Stimulated activated CD8-positive, alpha-beta memory T cell treated with anti-CD3 and anti-CD28 coated beads, Interleukin-15, amount 100 ng/mL, for 1 hour (primary cell): Measurements from ENCODE around the gene DSE.

Source experiments
- DNase-seq: peaks from one replicate; pipeline ENCODE4 v3.0.0-alpha.2; 2020; ENCODE audit warnings: low read depth

Gene DSE

GRCh38 chr6:116387374-116387773 is 16.6 kb downstream of the DSE start:
- no peak for DNase-seq

- DNase-seq: no peak
These were observed 18.2 kb downstream of the DSE start for GRCh38 chr6:116388924-116389323.

DNA sequence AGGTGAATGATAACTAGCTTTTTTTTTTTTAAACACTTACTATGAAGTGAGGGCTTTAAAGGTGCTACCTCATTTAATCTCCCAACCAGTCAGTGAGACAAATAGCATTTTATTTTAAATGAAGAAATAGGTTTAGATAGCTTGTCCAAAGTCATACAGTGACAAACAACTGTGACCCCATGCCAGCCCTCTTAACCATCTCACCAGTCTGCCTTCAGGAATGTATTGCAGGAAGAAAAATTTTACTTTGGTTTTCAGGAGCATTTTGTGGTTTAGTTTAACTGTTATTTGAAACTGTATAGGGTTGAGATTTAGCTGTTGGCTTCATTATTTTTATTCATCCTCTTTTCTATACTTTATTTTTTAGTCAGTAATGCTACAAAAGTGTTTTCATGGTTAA is 18.6 kb downstream of the DSE start:
- no peak for DNase-seq

DNA sequence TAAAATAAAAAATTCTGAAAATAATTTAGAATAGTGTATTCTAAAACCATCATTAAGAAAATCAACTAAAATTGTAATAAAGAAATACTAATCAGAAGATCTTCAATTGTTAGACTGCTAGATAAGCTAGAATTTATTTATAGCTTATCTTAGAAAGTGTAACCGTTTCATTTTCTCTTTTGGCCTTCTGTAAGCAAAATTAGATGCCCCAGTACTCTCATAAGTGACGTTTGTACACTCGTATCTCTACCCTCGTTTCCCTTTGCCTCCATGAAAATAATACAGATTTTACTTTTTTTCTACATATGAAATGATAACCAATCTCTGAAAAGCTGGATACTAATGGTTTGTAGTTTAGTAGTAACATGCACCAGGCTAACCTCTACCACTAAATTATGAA is 19.8 kb downstream of the DSE start:
- no peak for DNase-seq

GRCh38 chr6:116392132-116393013 is 21.6 kb downstream of the DSE start:
- no peak for DNase-seq

DNA sequence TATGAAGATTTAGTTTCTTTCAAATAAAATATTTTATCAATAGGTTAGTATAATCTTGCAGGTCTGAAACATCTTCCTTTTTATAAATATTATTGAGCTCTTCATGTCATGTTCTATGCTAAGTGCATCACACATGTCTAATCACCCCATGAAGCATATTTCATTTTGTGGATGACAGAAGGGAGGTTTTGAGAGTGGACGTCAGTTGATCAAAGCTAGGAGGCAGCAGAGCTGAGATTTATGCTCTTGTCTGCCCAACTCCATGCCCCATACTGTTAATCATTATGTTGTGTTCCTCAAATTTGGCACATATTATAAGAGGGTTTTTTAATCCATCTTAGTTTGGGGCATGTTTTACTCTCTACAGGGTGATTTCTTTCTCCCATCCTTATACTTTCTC is 22.7 kb downstream of the DSE start:
- DNase-seq: no peak

GRCh38 chr6:116395647-116396046 is 24.9 kb downstream of the DSE start:
- DNase-seq: no peak

- no peak for DNase-seq
These were observed 25.7 kb downstream of the DSE start for GRCh38 chr6:116396441-116396840.

DNA sequence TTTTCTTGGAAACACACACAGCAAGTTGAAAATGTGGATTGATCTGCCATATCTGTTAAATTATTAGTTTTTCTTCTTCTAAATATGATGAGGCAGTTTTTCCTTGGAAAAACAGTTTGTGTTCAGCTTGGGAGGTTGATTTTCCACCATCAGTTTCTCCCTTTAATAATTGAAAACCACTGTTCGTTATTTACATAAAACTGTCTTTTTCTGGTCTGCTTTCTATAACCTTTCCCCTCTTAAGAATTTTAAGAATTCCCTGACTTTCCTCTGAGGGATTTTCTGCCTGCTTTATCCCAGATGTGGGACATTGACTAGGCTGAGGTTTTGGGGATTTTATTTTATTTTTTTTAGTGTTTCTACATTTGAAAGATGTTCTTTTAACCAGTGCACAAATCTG is 27.2 kb downstream of the DSE start:
- no peak for DNase-seq

GRCh38 chr6:116398316-116399010 is 27.7 kb downstream of the DSE start:
- DNase-seq: no peak

DNA sequence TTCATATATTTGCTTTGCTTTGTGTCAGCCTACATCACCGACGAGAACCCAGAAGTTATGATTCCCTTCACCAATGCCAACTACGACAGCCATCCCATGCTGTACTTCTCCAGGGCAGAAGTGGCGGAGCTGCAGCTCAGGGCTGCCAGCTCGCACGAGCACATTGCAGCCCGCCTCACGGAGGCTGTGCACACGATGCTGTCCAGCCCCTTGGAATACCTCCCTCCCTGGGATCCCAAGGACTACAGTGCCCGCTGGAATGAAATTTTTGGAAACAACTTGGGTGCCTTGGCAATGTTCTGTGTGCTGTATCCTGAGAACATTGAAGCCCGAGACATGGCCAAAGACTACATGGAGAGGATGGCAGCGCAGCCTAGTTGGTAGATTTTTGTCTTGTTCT is 28.5 kb downstream of the DSE start:
- no peak for DNase-seq

- no peak for DNase-seq
These were observed 29.6 kb downstream of the DSE start for GRCh38 chr6:116400328-116400727.

GRCh38 chr6:116402108-116402937 is 31.6 kb downstream of the DSE start:
- no peak for DNase-seq

- DNase-seq: no peak
These were observed 32.5 kb downstream of the DSE start for GRCh38 chr6:116403205-116403604.

- DNase-seq: no peak
These were observed 33.9 kb downstream of the DSE start for GRCh38 chr6:116404696-116405095.

DNA sequence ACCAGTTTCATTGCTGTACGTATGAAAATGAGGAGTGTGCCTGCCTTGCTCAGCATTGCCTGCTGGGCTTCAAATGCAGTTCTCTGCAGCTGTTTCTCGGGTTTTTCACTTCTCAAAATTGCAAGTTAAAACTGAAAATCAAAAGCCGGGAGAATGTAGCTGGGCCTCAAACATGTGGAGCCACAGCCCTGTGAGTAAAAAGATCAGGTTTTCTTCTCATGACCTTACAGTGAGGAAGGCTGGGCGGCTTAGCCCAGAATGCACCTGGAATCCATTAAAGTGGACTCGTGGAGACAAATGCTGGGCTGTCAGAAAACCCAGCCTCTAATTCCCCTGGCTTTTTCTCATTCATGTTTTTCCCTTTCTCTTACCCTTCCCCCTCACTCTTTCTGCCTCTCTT is 34.4 kb downstream of the DSE start:
- DNase-seq: no peak

- DNase-seq: no peak
These were observed 35.1 kb downstream of the DSE start for GRCh38 chr6:116405652-116406356.

DNA sequence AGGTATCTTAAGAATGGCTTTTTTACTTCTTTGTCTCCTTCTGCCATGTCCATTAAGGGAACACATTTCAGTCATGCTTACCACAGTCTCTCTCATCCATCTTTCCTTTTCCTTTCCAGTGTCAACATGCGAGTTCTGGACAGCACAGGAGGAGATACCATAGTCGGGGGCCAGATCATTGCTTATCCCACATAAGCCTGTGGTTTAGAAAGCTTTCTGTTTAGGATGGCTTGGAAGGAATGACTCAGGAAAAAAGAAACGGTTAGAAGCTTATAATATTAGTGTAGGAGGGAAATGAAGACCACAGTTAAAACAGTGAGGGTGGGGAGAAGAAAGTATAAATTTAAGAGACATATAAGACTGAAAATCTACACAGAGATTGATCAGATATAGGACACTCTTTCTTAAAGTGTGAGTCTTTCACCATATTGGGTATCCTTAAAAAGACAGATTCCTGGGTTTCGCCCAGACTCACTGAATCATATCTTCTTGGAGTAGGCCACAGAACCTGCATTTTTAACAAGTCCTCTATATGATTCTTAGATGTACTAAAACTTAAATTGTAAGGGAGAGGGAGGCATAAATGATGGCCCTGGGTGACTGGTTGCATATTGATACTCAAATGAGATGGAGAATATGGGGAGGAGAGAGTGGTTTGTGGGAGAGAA is 36.1 kb downstream of the DSE start:
- DNase-seq: no peak

DNA sequence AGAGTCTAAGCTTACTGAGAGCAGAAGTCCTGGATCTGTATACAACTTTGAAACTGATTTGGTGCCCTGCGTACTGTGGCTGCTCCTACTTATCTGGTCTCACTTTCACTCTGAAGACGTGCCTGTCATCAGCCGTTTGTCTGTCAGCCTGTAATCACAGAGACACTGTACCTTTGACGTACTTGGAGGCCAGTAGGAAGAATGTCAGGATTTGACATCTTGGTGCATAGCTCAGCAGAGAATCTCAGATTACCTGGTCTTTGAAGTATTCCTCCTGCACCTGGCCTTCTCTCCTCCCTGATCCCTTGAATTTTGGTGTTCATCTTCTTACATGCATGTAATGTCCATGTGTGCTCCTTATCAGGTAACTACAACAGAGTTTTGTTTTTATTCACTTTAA is 37.7 kb downstream of the DSE start:
- no peak for DNase-seq

- DNase-seq: no peak
These were observed 39.0 kb downstream of the DSE start for GRCh38 chr6:116409756-116410155.

DNA sequence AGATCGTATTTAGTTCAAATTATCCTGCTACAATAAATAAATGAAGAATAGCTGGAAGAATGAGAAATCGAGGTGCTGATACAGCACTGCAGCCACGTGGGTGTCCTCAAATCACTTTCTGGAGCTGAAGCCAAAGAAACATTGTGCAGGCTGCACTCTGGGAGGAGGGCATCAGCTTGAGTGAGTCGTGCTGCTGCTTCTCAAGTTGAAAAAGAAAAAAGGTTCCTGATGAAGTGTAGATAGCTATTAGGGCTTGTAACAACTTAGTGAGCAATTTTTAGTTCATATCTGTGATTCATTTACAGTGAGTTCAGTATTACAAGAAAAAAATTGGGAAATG is 40.5 kb downstream of the DSE start:
- DNase-seq: no peak

- DNase-seq: no peak
These were observed 41.5 kb downstream of the DSE start for GRCh38 chr6:116412270-116412669.
